B cell (primary cell): ENCODE measurements around the gene PYGO2. TPM values are rescaled to one million over a fixed set of nuclear protein-coding genes. Genes with fewer than 3 reads are reported as not detected.

Experiments
- ATAC-seq: fragments of 200-7000 bp; cut with Tn5 transposase; one replicate; pipeline ENCODE4 v1.10.0; 2021; ENCODE audit warnings: low read depth, mild to moderate bottlenecking, moderate number of reproducible peaks, moderate library complexity
- CTCF ChIA-PET: fragments of 350-600 bp; sonication (Branson Sonifier 250); formaldehyde crosslinking; loops from one replicate; lab custom pipeline; 2021; ENCODE audit warnings: antibody characterized with exemption, inconsistent platforms; lab: Charles Lee
- POLR2A ChIA-PET: fragments of 350-600 bp; sonication (Branson Sonifier 250); formaldehyde crosslinking; loops from one replicate; lab custom pipeline; 2021; ENCODE audit warnings: antibody characterized with exemption; lab: Charles Lee
- DNase-seq: peaks from one replicate; pipeline ENCODE4 v3.0.0; 2013
- H2AFZ ChIP-seq: 2 replicates; pipeline ENCODE4 v1.6.1; 2012; ENCODE audit warnings: mild to moderate bottlenecking, low read depth, low read length; ENCODE audit not compliant: insufficient read depth, poor library complexity, severe bottlenecking
- H3K27ac ChIP-seq, 2 donors: 1 replicate in 1 of 2; 2 replicates in 1 of 2; pipeline ENCODE4 v1.5.1; 2012 to 2013; ENCODE audit warnings: low read length in 2 of 2, mild to moderate bottlenecking in 2 of 2, moderate library complexity in 1 of 2
- H3K27me3 ChIP-seq, 4 experiments: fragments of 200-600 bp in 1 of 4; sonication (generic) in 1 of 4; replicated peaks in 1 of 4; 1 replicate in 2 of 4; 2 replicates in 2 of 4; pipeline versions ENCODE4 v1.6.1 to v1.7.0; 2013 to 2016; ENCODE audit warnings: low read length in 3 of 4, mild to moderate bottlenecking in 2 of 4, mixed read lengths in 1 of 4, moderate library complexity in 1 of 4; ENCODE audit not compliant: insufficient read depth in 4 of 4, control insufficient read depth in 3 of 4; ENCODE audit errors: control extremely low read depth in 1 of 4
- H3K36me3 ChIP-seq, 2 experiments: replicated peaks in 1 of 2; 1 replicate in 1 of 2; 2 replicates in 1 of 2; pipeline versions ENCODE4 v1.6.1 to v1.7.1; 2013; ENCODE audit warnings: low read length in 1 of 2; ENCODE audit not compliant: insufficient read depth in 2 of 2, control insufficient read depth in 1 of 2; ENCODE audit errors: control extremely low read depth in 1 of 2, extremely low read depth in 1 of 2
- H3K4me1 ChIP-seq, 2 donors: fragments of 200-600 bp in 1 of 2; sonication (generic) in 1 of 2; 1 replicate in 1 of 2; 2 replicates in 1 of 2; pipeline versions ENCODE4 v1.5.1 to v1.6.1; 2013 to 2017; ENCODE audit warnings: low read length in 2 of 2; ENCODE audit not compliant: control insufficient read depth in 2 of 2, insufficient read depth in 2 of 2
- H3K4me2 ChIP-seq: replicated peaks from 2 replicates; pipeline ENCODE3; 2012; ENCODE audit warnings: mild to moderate bottlenecking, low read depth, low read length; ENCODE audit not compliant: poor library complexity, severe bottlenecking
- H3K4me3 ChIP-seq, 5 experiments: fragments of 200-600 bp in 1 of 5; sonication (generic) in 1 of 5; 1 replicate in 3 of 5; 2 replicates in 2 of 5; pipeline versions ENCODE4 v1.5.1 to v1.7.0; 2011 to 2016; ENCODE audit warnings: low read length in 4 of 5, mild to moderate bottlenecking in 4 of 5, low read depth in 2 of 5, control low read depth in 1 of 5, moderate library complexity in 1 of 5; ENCODE audit not compliant: insufficient read depth in 1 of 5; ENCODE audit errors: control extremely low read depth in 1 of 5, extremely low read depth in 1 of 5
- H3K79me2 ChIP-seq: fragments of 200-600 bp; sonication (generic); one replicate; pipeline ENCODE4 v1.6.0; 2016; ENCODE audit warnings: low read length; ENCODE audit not compliant: control insufficient read depth, insufficient read depth
- H3K9ac ChIP-seq: fragments of 200-600 bp; sonication (generic); 2 replicates; pipeline ENCODE4 v1.6.1; 2017; ENCODE audit warnings: mild to moderate bottlenecking, low read length, moderate library complexity
- H3K9me3 ChIP-seq, 3 donors: one replicate each; pipeline versions ENCODE4 v1.6.1 to v1.7.1; 2013; ENCODE audit warnings: low read length in 2 of 3; ENCODE audit not compliant: control insufficient read depth in 2 of 3, insufficient read depth in 1 of 3; ENCODE audit errors: control extremely low read depth in 1 of 3
- H4K20me1 ChIP-seq: 2 replicates; pipeline ENCODE4 v1.6.0; 2012; ENCODE audit warnings: mild to moderate bottlenecking, low read length; ENCODE audit not compliant: insufficient read depth, control insufficient read depth, poor library complexity, severe bottlenecking
- H3K27ac Mint-ChIP-seq: one replicate; pipeline ENCODE4 v1.8.0; 2021; ENCODE audit warnings: mixed read lengths
- H3K27me3 Mint-ChIP-seq: one replicate; pipeline ENCODE4 v1.8.0; 2021; ENCODE audit warnings: mixed read lengths
- H3K4me1 Mint-ChIP-seq: one replicate; pipeline ENCODE4 v1.8.0; 2021; ENCODE audit warnings: mixed read lengths
- H3K4me3 Mint-ChIP-seq: one replicate; pipeline ENCODE4 v1.8.0; 2021; ENCODE audit warnings: mixed read lengths
- H3K9me3 Mint-ChIP-seq: one replicate; pipeline ENCODE4 v1.8.0; 2022; ENCODE audit warnings: mixed read lengths; ENCODE audit not compliant: insufficient read depth
- EZH2 ChIP-seq: IDR thresholded peaks from 2 replicates; pipeline ENCODE4 v1.6.1; 2012; ENCODE audit warnings: borderline replicate concordance, low read depth, mild to moderate bottlenecking, moderate library complexity, low read length; ENCODE audit not compliant: insufficient read depth, poor library complexity, severe bottlenecking
- WGBS: methylation state at CpG from one replicate; pipeline ENCODE4 v1.1.5; 2013; ENCODE audit warnings: missing lambda C conversion rate; ENCODE audit not compliant: insufficient coverage; 5-methylcytosine and 5-hydroxymethylcytosine counted together
- intact Hi-C: fragments of 100-400 bp; cut with micrococcal nuclease; formaldehyde crosslinking; loops from one replicate; pipeline ENCODE4 v1.10.0; 2022
- polyA plus RNA-seq: library from polyadenylated mRNA; depleted of rRNA; stranded (reverse); fragments of >200 nt; gene quantifications from 2 replicates; pipeline ENCODE4 v1.2.3, GENCODE V29; 2012
- total RNA-seq, 2 donors: library from RNA; stranded (reverse); fragments of 120-200 nt in 1 of 2; gene quantifications; 1 replicate in 1 of 2; 2 replicates in 1 of 2; pipeline versions ENCODE4 v1.2.3 to v1.2.4, GENCODE V29; 2013 to 2022
- TF ChIP-seq, protein P1 (sequence below): fragments of 200-600 bp; IDR thresholded peaks from one replicate; pipeline ENCODE4 v1.8.0; 2022; ENCODE audit warnings: antibody characterized with exemption, mild to moderate bottlenecking

PYGO2 gene
- total and polyA plus RNA-seq, 2 donors (not counting 1 experiment from before 2014, with no cell fraction given): 22.2 to 52.7 TPM

DNA sequence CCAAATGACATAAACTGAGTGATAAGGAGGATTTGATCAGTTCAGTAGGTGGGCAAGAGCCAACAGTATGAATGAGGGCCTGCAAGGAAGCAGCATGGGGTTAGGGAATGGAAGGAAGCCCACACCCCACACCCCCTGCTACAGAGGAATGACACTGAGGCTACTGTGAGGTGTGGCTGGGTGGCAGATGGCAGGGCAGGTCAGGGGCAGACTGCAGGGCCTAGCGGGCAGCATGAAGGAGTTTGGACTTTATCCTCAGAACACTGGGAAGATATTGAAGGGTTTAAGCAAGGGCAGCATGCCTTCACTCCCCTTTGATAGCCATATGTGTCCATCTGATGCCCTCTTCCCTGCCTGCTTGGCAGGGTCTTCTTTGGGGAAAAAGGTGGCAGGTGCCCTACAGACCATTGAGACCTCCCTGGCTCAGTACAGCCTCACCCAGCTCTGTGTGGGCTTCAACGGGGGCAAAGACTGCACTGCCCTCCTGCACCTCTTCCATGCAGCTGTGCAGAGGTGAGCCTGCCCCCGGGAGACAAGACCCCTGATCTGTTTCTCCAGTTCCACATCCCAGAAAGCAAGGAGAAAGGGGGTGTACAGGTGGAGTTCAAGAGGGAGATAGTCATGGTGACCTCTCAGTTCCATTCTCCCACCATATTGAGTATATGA, 27.7 kb upstream of the PYGO2 start:
- H3K4me1 Mint-ChIP-seq: peaks cover 17% of the 10 kb centered on the region
- Histone ChIP-seq H3K4me1 (peaks cover 0 to 4% of the 10 kb centered on the region in 2 donors), H3K27ac (no peak overlapping the region), H3K27me3 (no peaks in the 10 kb centered on the region), H4K20me1 (peaks cover 35% of the 10 kb centered on the region), H3K9me3 (no peaks in the 10 kb centered on the region), H3K9ac (no peak overlapping the region), H2AFZ (no peak overlapping the region), H3K36me3 (peaks cover 0 to 47% of the 10 kb centered on the region in 2 experiments), H3K79me2 (peaks cover 46% of the 10 kb centered on the region), H3K4me2 (no peak overlapping the region), H3K4me3 (no peak overlapping the region)
- no peaks in the 10 kb centered on the region for H3K27me3 Mint-ChIP-seq
- ATAC-seq (no peak), DNase-seq (no peak)
- intact Hi-C loops: no loop called here
- no peak overlapping the region for H3K27ac Mint-ChIP-seq
- H3K9me3 Mint-ChIP-seq: no peaks in the 10 kb centered on the region
- no peak overlapping the region for H3K4me3 Mint-ChIP-seq
- ChIA-PET CTCF (interaction anchor here (1.1 to 2.6 kb wide), 2 partner anchors 10 kb away, joined by 4 to 11 read pairs; no protein-coding TSS in a partner anchor), POLR2A (no interaction called here)
- TF ChIP-seq, protein P1, sequence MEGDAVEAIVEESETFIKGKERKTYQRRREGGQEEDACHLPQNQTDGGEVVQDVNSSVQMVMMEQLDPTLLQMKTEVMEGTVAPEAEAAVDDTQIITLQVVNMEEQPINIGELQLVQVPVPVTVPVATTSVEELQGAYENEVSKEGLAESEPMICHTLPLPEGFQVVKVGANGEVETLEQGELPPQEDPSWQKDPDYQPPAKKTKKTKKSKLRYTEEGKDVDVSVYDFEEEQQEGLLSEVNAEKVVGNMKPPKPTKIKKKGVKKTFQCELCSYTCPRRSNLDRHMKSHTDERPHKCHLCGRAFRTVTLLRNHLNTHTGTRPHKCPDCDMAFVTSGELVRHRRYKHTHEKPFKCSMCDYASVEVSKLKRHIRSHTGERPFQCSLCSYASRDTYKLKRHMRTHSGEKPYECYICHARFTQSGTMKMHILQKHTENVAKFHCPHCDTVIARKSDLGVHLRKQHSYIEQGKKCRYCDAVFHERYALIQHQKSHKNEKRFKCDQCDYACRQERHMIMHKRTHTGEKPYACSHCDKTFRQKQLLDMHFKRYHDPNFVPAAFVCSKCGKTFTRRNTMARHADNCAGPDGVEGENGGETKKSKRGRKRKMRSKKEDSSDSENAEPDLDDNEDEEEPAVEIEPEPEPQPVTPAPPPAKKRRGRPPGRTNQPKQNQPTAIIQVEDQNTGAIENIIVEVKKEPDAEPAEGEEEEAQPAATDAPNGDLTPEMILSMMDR: no peak
- TF ChIP-seq EZH2: no peak
- 100% methylated on average over 1 of the region's 3 CpGs for WGBS
